GM19467 (cell line): ENCODE data around the gene MYO18B.

Source experiments
- ATAC-seq: cut with Tn5 transposase; IDR thresholded peaks from one replicate; pipeline ENCODE4 v1.9.1; 2021; ENCODE audit warnings: mild to moderate bottlenecking, moderate library complexity; ENCODE audit not compliant: unreplicated experiment

The MYO18B gene

GRCh38 chr22:25843660-25844405 lies 101.8 kb downstream of the MYO18B start:
- ATAC-seq, result no peak

DNA sequence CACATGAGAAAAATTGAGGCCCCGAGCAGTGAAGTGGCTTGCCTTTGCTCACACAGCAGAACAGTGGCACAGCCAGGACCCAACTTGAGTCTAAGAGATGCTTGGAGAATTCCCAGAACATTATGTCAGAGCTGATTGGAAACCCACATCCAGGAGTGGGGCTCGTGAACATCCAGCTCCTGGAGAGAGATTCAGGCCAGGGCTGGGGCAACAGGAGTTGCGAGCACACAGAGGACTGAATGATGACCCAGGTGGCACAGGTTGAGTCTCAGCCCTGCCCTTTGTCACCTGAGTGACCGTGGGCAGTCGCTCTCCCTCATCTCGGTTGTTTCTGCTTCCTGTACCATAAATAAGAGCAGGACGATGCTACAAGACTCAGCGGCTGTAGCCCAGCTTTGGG lies 102.6 kb downstream of the MYO18B start:
- ATAC-seq, result no peak

- no peak for ATAC-seq
These were observed 104.2 kb downstream of the MYO18B start for GRCh38 chr22:25845985-25846745.

- ATAC-seq, result no peak
These were observed 105.5 kb downstream of the MYO18B start for GRCh38 chr22:25847451-25847850.

- no peak for ATAC-seq
These were observed 107.0 kb downstream of the MYO18B start for GRCh38 chr22:25848954-25849353.

DNA sequence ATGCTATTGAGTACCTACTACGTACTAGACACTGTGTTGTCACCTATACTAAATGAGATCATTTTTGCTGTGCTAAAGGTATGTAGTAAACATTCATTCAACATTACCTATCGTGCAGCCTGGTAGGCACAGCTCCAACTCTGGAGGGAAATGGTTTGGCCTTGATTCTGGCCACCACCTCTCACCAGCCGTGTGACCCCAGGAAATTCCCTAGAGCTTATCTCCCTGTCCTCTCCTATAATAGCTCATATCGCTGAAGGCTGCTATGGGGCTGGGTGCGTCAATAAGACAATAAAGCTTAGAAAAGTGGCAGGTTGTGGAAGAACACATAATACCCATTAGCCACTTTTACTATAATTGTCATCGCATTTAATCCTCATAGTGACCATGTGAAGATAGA lies 107.5 kb downstream of the MYO18B start:
- no peak for ATAC-seq

DNA sequence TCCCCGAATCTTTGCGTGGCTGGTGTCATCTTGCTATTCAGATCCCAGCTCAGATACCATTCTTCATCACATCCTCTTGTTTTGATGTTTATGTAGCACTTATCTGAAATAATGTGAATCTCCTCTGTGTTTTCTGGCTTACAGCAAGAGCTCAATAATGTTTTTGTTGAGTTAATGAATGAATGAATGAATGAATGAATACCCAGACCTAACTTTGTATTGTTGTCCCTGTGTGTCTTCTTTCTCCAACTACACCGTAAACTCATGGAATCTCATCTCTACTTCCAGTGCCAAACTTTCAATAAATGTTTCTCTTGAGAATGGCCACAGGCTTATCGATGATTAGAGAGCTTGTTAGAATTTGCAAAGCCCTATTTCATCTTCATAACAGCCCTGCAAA lies 110.2 kb downstream of the MYO18B start:
- ATAC-seq, result no peak

DNA sequence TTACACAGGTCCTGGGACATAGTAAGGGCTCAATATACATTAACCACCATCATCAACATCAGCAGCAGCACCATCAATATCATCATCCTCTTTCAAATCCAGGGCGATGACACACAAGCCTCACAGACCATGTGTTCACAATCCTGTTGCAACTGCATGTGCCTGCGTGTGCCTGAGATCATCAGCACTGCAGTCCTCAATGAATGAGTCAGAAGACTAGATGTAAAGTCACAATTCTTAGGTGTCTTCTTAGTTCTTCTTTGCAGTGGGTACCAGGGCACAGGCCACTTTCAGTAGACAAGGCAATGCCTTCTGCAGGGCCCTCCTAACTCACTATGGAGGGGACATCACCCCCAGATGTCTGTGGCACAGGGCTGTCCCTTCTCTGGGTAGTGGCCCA lies 111.1 kb downstream of the MYO18B start:
- no peak for ATAC-seq

DNA sequence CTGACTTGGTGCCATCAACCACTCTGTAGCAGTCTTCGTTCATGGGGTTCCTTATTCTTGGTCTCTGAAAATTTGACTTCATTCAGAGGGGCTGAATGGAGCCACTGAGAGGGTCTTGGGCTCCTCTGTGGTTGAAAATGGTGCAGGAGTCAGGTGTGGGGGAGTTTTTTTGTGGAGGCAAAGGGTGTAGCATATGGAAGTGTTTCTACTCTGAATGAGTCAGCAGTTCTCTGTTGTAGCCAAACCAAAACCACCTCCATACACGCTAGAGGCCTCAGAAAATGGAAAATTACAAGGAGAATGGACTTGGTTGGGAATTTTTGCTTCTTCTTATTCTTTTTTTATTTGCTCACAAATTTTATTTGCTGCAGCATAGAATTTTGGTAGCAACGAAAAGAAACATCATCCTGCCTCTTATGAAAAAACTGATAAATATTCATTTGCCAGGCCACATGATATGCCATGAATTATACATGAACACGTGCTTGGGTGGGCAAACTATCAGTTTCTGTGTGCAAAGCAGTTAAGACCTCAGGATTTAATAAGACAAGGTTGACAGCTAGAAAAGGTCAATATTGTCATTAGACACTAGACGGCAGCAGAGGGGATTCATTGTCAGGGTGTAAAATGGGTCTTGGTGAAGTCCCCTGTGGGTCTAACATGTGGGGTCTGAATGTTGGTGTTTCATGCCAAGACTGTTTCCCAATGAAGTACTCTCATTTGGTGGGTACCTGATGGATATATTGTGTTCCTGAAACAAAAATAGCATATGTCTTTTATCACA lies 111.7 kb downstream of the MYO18B start:
- ATAC-seq, result no peak

GRCh38 chr22:25869771-25870170 lies 127.8 kb downstream of the MYO18B start:
- ATAC-seq, result no peak

DNA sequence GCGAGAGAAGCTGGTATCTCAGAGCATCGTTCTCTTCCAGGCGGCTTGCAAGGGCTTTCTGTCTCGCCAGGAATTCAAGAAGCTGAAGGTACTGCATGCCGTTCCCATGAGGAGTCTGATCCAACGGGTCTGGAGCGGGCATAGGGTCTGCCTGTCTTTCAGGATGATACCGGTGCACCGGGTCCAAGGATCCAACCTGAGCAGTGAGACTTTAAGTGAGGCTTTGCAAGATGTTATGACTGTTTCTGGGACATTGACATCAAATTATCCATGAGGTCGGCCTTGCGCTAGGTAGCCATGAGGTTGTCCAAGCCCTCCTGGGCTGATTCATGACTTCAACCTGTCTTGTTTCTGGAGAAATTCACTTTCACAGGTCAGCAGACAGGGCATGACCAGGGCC lies 132.3 kb downstream of the MYO18B start:
- ATAC-seq, result no peak

DNA sequence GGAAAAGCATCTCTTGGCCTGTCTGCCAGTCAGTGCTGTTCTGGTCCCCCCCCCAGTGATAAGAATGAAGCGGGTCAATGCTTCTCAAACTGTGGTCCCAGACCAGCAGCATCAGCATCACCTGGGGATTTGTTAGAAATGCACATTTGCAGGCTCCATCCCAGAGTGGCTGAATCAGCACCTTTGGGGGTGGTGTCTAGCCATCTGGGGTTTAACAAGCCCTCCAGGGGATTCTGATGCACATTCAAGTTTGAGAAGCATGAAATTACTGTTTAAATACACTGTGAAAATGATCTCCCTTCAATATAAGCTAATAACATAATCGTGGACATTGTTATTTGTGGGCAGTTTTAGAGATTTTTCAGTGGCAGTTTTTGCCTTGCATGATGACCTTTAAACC lies 133.5 kb downstream of the MYO18B start:
- no peak for ATAC-seq

DNA sequence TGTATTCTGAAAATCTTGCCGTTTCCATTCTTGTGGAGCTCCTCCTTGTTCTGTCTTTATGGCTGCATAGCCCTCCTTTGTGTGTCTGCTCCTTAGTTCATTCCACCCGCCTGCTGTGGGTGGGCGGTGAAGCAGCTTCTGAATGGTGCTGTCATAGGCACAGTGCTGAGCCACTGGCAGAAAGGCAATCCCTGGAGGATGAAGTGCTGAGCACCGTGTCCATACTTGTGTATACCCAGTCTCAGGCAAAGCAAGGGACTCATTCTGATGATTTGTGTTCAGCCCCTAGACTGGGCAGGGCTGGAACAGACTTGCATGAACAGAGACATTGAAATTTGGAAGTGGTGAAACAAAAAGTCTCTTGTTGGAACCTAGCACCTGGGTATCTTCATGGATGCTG lies 134.9 kb downstream of the MYO18B start:
- no peak for ATAC-seq

DNA sequence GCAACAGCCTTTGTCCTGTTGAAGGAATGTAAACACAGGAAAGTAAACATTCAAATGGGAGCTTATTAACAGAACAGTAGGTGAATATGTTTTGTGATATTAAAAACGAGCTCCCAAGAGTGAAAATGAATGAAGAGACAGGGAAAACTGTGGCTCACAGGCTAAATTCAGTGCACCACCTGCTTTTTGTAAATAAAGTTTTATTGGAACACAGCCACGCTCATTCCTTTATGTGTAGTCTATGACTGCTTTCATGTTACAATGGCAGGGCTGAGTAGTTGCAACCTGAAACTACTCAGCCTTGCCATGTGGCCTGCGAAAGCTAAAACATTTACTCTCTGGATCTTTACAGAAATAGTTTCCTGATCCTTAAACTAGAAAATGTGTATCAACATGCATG lies 136.9 kb downstream of the MYO18B start:
- ATAC-seq, result no peak

GRCh38 chr22:25880524-25880923 lies 138.5 kb downstream of the MYO18B start:
- ATAC-seq, result no peak

GRCh38 chr22:25881210-25881755 lies 139.3 kb downstream of the MYO18B start:
- no peak for ATAC-seq

DNA sequence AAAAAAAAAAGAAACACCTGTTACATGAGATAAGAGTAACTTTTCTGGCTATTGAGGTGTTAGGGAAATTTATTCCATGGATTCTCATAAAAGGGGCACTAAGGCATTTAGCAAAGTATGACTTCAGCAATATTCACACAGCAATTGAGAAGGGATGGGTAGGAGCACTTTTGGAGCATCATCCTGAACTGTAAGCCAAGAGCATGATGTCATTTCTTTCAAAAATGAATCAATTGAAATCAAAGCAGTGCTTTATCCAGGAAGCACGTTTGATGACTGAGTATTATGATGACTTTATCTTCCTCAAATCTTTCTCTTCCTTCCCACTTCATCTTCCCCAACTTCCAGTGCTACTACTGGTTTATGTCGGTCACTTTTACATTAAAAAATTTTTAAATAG lies 140.4 kb downstream of the MYO18B start:
- no peak for ATAC-seq

DNA sequence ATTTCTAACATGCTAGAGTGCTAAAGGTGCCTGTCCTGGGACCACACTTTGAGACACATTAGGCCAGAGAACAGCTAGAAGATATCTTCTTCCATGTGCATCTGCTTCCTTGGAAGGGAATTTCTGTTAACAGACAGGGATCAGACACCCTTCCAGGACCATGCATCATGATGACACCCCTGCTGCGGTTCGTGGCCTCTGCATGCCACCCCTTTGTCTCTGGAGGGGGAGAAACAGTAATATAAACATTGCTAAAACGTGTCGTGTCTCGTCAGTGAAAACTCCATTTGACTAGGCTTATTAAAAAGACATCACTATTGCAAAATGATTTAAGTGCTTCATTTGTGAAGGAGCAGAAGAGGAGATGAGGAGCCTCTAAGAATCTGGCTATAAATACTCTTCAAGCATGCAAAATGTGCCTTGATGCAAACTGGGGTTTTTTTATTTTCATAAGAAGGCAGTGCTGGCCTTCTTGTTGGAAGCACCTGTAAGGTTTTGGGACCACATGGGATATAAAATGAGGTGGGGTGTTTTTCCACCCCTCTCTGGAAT lies 141.6 kb downstream of the MYO18B start:
- no peak for ATAC-seq

DNA sequence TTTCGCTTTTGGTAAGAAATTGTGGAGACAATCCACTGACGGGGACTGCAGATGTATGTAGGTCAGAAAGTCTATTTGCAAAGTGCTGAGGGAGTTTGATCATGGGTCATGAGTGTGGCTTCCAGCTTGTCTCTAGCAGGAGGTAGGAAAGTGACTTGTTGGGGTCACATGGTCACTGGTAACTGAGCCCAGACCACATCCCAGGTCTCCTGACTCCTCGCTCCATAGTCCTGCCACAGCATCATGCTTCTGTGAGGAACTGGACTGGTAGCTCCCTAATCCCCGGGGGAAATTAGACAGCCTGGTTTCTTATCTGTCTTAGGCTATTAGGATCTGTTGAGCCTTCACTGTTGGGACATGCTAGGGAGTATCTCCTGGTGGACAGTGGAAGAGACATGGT lies 142.1 kb downstream of the MYO18B start:
- no peak for ATAC-seq

DNA sequence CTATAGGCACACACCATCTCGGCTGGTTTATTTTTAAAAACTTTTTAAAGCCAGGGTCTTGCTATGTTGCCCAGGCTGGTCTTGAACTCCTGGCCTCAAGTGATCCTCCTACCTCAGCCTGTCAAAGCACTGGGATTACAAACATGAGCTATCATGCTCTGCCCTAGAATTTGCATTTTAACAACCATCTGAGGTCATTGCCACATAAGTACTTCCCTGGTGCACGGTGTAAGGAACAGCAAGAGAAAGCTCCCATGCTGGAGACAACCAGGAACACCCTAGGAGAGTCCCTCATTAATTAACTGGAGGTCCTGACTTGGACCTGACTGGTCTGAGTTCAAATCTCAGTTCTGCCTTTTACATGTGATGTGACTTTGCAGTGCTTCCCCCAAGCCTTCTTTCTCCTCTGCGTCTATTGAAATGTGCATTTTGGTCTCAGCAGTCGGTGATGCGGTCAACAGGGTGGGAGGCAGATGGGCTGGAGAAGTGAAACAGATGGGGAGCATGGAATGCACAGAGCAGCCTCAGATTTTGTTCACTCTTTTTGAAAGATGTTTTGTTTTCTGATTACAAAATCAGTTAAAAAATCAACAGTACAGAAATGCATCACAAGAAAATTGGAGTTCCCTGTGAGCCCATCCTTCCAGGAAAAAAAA lies 146.5 kb downstream of the MYO18B start:
- ATAC-seq, result no peak

- ATAC-seq, result no peak
These were observed 148.7 kb downstream of the MYO18B start for GRCh38 chr22:25890651-25891050.
